Thoracic aorta (tissue), 2 donors: ENCODE data around the gene PRR11. TPM values are rescaled to one million over a fixed set of nuclear protein-coding genes. Genes with fewer than 3 reads are reported as not detected.

Experiments used
- ATAC-seq: fragments of 150-250 bp; one replicate; pipeline ENCODE4 v1.8.0; 2017; ENCODE audit warnings: low read depth; ENCODE audit not compliant: insufficient number of reproducible peaks, low FRiP score
- DNase-seq: peaks from one replicate; pipeline ENCODE4 v3.0.0-alpha.2; 2020; ENCODE audit warnings: low spot score
- H3K27ac ChIP-seq, 2 donors: fragments of 200-600 bp; sonication (generic); 1 replicate in 1 of 2; 2 replicates in 1 of 2; pipeline ENCODE4 v1.5.1; 2016; ENCODE audit warnings: mild to moderate bottlenecking in 2 of 2, moderate library complexity in 2 of 2
- H3K27me3 ChIP-seq: fragments of 200-600 bp; sonication (generic); replicated peaks from 2 replicates; pipeline ENCODE4 v1.6.0; 2016; ENCODE audit warnings: mild to moderate bottlenecking; ENCODE audit not compliant: insufficient read depth
- H3K36me3 ChIP-seq: fragments of 200-600 bp; sonication (generic); one replicate; pipeline ENCODE4 v1.5.1; 2016
- H3K4me1 ChIP-seq, 2 donors: fragments of 200-600 bp; sonication (generic); 1 replicate in 1 of 2; 2 replicates in 1 of 2; pipeline versions ENCODE4 v1.5.1 to v1.6.0; 2016; ENCODE audit warnings: low read depth in 2 of 2, mild to moderate bottlenecking in 1 of 2; ENCODE audit not compliant: control insufficient read depth in 1 of 2
- H3K4me3 ChIP-seq: fragments of 200-600 bp; sonication (generic); 2 replicates; pipeline ENCODE4 v1.5.1; 2016; ENCODE audit warnings: mild to moderate bottlenecking
- H3K9me3 ChIP-seq: fragments of 200-600 bp; sonication (generic); 2 replicates; pipeline ENCODE4 v1.5.1; 2016
- CTCF ChIP-seq: fragments of 200-600 bp; sonication (generic); IDR thresholded peaks from one replicate; pipeline ENCODE4 v1.5.1; 2019; ENCODE audit warnings: antibody characterized with exemption
- total RNA-seq, 2 donors: library from RNA; depleted of rRNA; stranded (reverse); fragments of >200 nt; gene quantifications; one replicate each; pipeline versions ENCODE4 v1.1.0 to v1.2.3, GENCODE V29; 2016

The PRR11 gene
- total RNA-seq, 2 donors from 2014 or later = 0.71 TPM; not detected in 1

- Histone ChIP-seq H3K27me3 (no peaks in the 10 kb centered on the region), H3K9me3 (no peaks in the 10 kb centered on the region), H3K4me3 (no peak overlapping the region), H3K36me3 (no peaks in the 10 kb centered on the region), H3K4me1 (no peaks in the 10 kb centered on the region), H3K27ac (no peak overlapping the region)
- no peak for TF ChIP-seq CTCF
- no peak for DNase-seq
- ATAC-seq = no peak
These were observed 75.2 kb downstream of the PRR11 start for GRCh38 chr17:59230764-59231163.

- no peaks in the 10 kb centered on the region for H3K36me3 ChIP-seq
- no peaks in the 10 kb centered on the region for H3K27me3 ChIP-seq
- DNase-seq = no peak
- no peak overlapping the region for H3K4me3 ChIP-seq
- ATAC-seq = no peak
- no peaks in the 10 kb centered on the region for H3K4me1 ChIP-seq
- no peak overlapping the region for H3K27ac ChIP-seq
- TF ChIP-seq CTCF = no peak
- no peaks in the 10 kb centered on the region for H3K9me3 ChIP-seq
These were observed 79.1 kb downstream of the PRR11 start for GRCh38 chr17:59234631-59235030.

GRCh38 chr17:59238906-59239305 is 83.4 kb downstream of the PRR11 start:
- TF ChIP-seq CTCF = no peak
- no peaks in the 10 kb centered on the region for H3K36me3 ChIP-seq
- H3K9me3 ChIP-seq = no peaks in the 10 kb centered on the region
- no peaks in the 10 kb centered on the region for H3K27me3 ChIP-seq
- ATAC-seq (no peak), DNase-seq (no peak)
- no peaks in the 10 kb centered on the region for H3K4me1 ChIP-seq
- no peak overlapping the region for H3K4me3 ChIP-seq
- no peak overlapping the region for H3K27ac ChIP-seq

GRCh38 chr17:59244081-59244480 is 88.5 kb downstream of the PRR11 start:
- no peak for DNase-seq
- ATAC-seq = no peak
- no peak overlapping the region for H3K27ac ChIP-seq
- H3K4me3 ChIP-seq = no peak overlapping the region
- no peaks in the 10 kb centered on the region for H3K27me3 ChIP-seq
- H3K9me3 ChIP-seq = no peaks in the 10 kb centered on the region
- H3K36me3 ChIP-seq = no peaks in the 10 kb centered on the region
- no peak for TF ChIP-seq CTCF
- H3K4me1 ChIP-seq = no peaks in the 10 kb centered on the region

Other genes with a start within 250 kb of the PRR11 start
- 10 to 100 TPM; 17.9 to 26.5 TPM for gene TRIM37, start 48.9 kb upstream of the PRR11 start, total RNA-seq
- 10 to 100 TPM; 28.4 to 39.2 TPM for gene SKA2, start 560 bp upstream of the PRR11 start, total RNA-seq
- 1 to 10 TPM; 7.4 to 9.3 TPM for gene SMG8, start 54.3 kb downstream of the PRR11 start, total RNA-seq
- gene GDPD1, start 64.8 kb downstream of the PRR11 start, total RNA-seq = 1 to 10 TPM; 1.8 to 2.0 TPM
- gene YPEL2, start 175.9 kb downstream of the PRR11 start, total RNA-seq = 10 to 100 TPM; 64.2 to 79.9 TPM